A549 (cell line): ENCODE measurements around the gene CAMK1G. TPM values are rescaled to one million over a fixed set of nuclear protein-coding genes. Genes with fewer than 3 reads are reported as not detected.

Source experiments
- ATAC-seq, 2 experiments: fragments of 200-7000 bp in 1 of 2; fragments of >200 bp in 1 of 2; cut with Nextera tagmentation in 1 of 2; cut with Tn5 transposase in 1 of 2; 3 replicates each; pipeline versions ENCODE4 v1.8.0 to v1.9.1; 2018 to 2020; ENCODE audit warnings: mild to moderate bottlenecking in 1 of 2, moderate library complexity in 1 of 2
- CTCF ChIA-PET: fragments of 300-600 bp; sonication (Branson Sonifier 250); formaldehyde crosslinking; extraction: SDS; loops from one replicate; lab custom pipeline; 2021; ENCODE audit warnings: antibody characterized with exemption, inconsistent platforms; lab: Yijun Ruan, JAX
- POLR2A ChIA-PET: fragments of 350-600 bp; formaldehyde crosslinking; extraction: SDS; loops from one replicate; lab custom pipeline; 2021; ENCODE audit warnings: antibody characterized with exemption, inconsistent platforms; lab: Yijun Ruan, JAX
- DNase-seq, 2 experiments: peaks; one replicate each; pipeline versions ENCODE4 v3.0.0 to v3.0.0-alpha.2; 2011 to 2016; ENCODE audit warnings: low read depth in 1 of 2, low spot score in 1 of 2
- FAIRE-seq: peaks from 2 replicates; lab custom pipeline; 2011; peaks lifted over from hg19 to GRCh38; lab: Jason Lieb, UNC
- H3K27ac ChIP-seq, 2 experiments: fragments of >200 bp; sonication (Bioruptor Twin); formaldehyde crosslinking; 3 replicates each; pipeline ENCODE4 v1.5.1; 2016 to 2017
- H3K4me1 ChIP-seq: fragments of >200 bp; sonication (Bioruptor Twin); formaldehyde crosslinking; 3 replicates; pipeline ENCODE4 v1.6.1; 2016
- H3K4me2 ChIP-seq: fragments of >200 bp; sonication (Bioruptor Twin); formaldehyde crosslinking; 3 replicates; pipeline ENCODE4 v1.6.1; 2016
- H3K4me3 ChIP-seq: fragments of >200 bp; sonication (Bioruptor Twin); formaldehyde crosslinking; 3 replicates; pipeline ENCODE4 v1.5.1; 2016
- H3K9me3 ChIP-seq: fragments of >200 bp; sonication (Bioruptor Twin); formaldehyde crosslinking; 3 replicates; pipeline ENCODE4 v1.6.1; 2016
- BHLHE40 ChIP-seq: IDR thresholded peaks from 2 replicates; pipeline ENCODE4 v1.6.1; 2012; ENCODE audit warnings: low read depth, low read length, inconsistent platforms
- CTCF ChIP-seq: fragments of >200 bp; sonication (Bioruptor Twin); formaldehyde crosslinking; IDR thresholded peaks from 3 replicates; pipeline ENCODE4 v1.5.1; 2016
- E2F6 ChIP-seq: IDR thresholded peaks from 2 replicates; pipeline ENCODE4 v1.6.1; 2012; ENCODE audit warnings: low read depth, borderline replicate concordance
- EHF ChIP-seq: fragments of 250-450 bp; sonication (Bioruptor Pico); IDR thresholded peaks from 2 replicates; pipeline ENCODE4 v1.5.0; 2020; ENCODE audit warnings: mild to moderate bottlenecking
- EHMT2 ChIP-seq: fragments of 200-600 bp; sonication (generic); IDR thresholded peaks from 2 replicates; pipeline ENCODE4 v1.6.1; 2016; ENCODE audit warnings: antibody characterized with exemption, low read depth, mild to moderate bottlenecking, moderate library complexity
- FOSB ChIP-seq: fragments of 250-450 bp; sonication (Bioruptor Pico); IDR thresholded peaks from 2 replicates; pipeline ENCODE4 v1.5.0; 2020; ENCODE audit warnings: mild to moderate bottlenecking, moderate library complexity
- GATA3 ChIP-seq: IDR thresholded peaks from 2 replicates; pipeline ENCODE4 v1.6.1; 2012; ENCODE audit warnings: borderline replicate concordance
- HES2 ChIP-seq: fragments of >200 bp; sonication (Bioruptor Twin); formaldehyde crosslinking; IDR thresholded peaks from 2 replicates; pipeline ENCODE4 v1.6.1; 2016
- HOXB5 ChIP-seq: fragments of 250-450 bp; sonication (Bioruptor Pico); IDR thresholded peaks from 2 replicates; pipeline ENCODE4 v1.5.0; 2020; ENCODE audit warnings: mild to moderate bottlenecking, moderate library complexity
- JUNB ChIP-seq: fragments of >200 bp; sonication (Bioruptor Twin); formaldehyde crosslinking; IDR thresholded peaks from 2 replicates; pipeline ENCODE4 v1.6.1; 2016
- KDM1A ChIP-seq: fragments of 200-600 bp; sonication (generic); IDR thresholded peaks from 2 replicates; pipeline ENCODE4 v1.6.1; 2016; ENCODE audit warnings: low read depth, mild to moderate bottlenecking
- KDM5A ChIP-seq: fragments of 200-600 bp; sonication (generic); IDR thresholded peaks from 2 replicates; pipeline ENCODE4 v1.6.1; 2016; ENCODE audit warnings: antibody characterized with exemption, mild to moderate bottlenecking
- MAX ChIP-seq: IDR thresholded peaks from 2 replicates; pipeline ENCODE4 v1.6.1; 2012
- MAZ ChIP-seq: fragments of 150-350 bp; IDR thresholded peaks from 2 replicates; pipeline ENCODE4 v1.6.1; 2014; ENCODE audit warnings: antibody characterized with exemption, low read depth, low read length, borderline replicate concordance
- POLR2A ChIP-seq: IDR thresholded peaks from 2 replicates; pipeline ENCODE4 v1.6.1; 2012; ENCODE audit warnings: mild to moderate bottlenecking, low read length
- RAD21 ChIP-seq, 2 experiments: fragments of >200 bp in 1 of 2; sonication (Bioruptor Twin) in 1 of 2; formaldehyde crosslinking in 1 of 2; IDR thresholded peaks in 1 of 2; conservative IDR thresholded peaks in 1 of 2; 2 replicates in 1 of 2; 3 replicates in 1 of 2; pipeline ENCODE4 v1.6.1; 2012 to 2018; ENCODE audit warnings: inconsistent platforms in 1 of 2
- RARB ChIP-seq: fragments of 250-450 bp; sonication (Bioruptor Pico); IDR thresholded peaks from 2 replicates; pipeline ENCODE4 v1.8.0; 2021; ENCODE audit warnings: mild to moderate bottlenecking, moderate library complexity
- RNF2 ChIP-seq: fragments of 200-600 bp; sonication (generic); IDR thresholded peaks from 2 replicates; pipeline ENCODE4 v1.6.1; 2016; ENCODE audit warnings: low read depth, mild to moderate bottlenecking, antibody characterized with exemption, moderate library complexity, borderline replicate concordance
- SREBF2 ChIP-seq: fragments of 450-650 bp; IDR thresholded peaks from 2 replicates; pipeline ENCODE4 v1.6.1; 2014; ENCODE audit warnings: mild to moderate bottlenecking, moderate library complexity
- TFCP2L1 ChIP-seq: fragments of 250-450 bp; sonication (Bioruptor Pico); IDR thresholded peaks from 2 replicates; pipeline ENCODE4 v1.5.0; 2021; ENCODE audit warnings: mild to moderate bottlenecking
- TP53 ChIP-seq: fragments of 250-450 bp; sonication (Bioruptor Pico); IDR thresholded peaks from 2 replicates; pipeline ENCODE4 v1.5.0; 2021; ENCODE audit warnings: mild to moderate bottlenecking, moderate library complexity
- USF2 ChIP-seq: fragments of 450-650 bp; IDR thresholded peaks from 2 replicates; pipeline ENCODE4 v1.6.1; 2014; ENCODE audit warnings: antibody characterized with exemption
- ZSCAN20 ChIP-seq: fragments of 250-450 bp; sonication (Bioruptor Pico); IDR thresholded peaks from 2 replicates; pipeline ENCODE4 v1.8.0; 2022; ENCODE audit warnings: mild to moderate bottlenecking, moderate library complexity
- WGBS: methylation state at CpG from one replicate; pipeline ENCODE4 v1.1.6; 2017; ENCODE audit errors: missing lambda C conversion rate; 5-methylcytosine and 5-hydroxymethylcytosine counted together
- polyA minus RNA-seq: library from RNA; depleted of rRNA, polyadenylated mRNA; stranded (reverse); fragments of >200 nt; gene quantifications from 2 replicates; pipeline ENCODE4 v1.2.3, GENCODE V29; 2011; rRNA and poly(A)+ RNA removed
- polyA plus RNA-seq, 4 experiments: library from polyadenylated mRNA; depleted of rRNA in 3 of 4; stranded (reverse); fragments of >200 nt; fragmentation: RNase III in 1 of 4; extraction: RNeasy Plus Mini Kit Qiagen cat#74134 plus additional on column Dnase treatment in 1 of 4; gene quantifications; 2 replicates in 3 of 4; 3 replicates in 1 of 4; pipeline ENCODE4 v1.2.3, GENCODE V29; 2011 to 2017

CAMK1G gene
- polyA plus RNA-seq (2011; rRNA removed) (0.08 and 0.19 TPM in 2 replicates), polyA plus RNA-seq (2017; fragmentation: RNase III; extraction: RNeasy Plus Mini Kit Qiagen cat#74134 plus additional on column Dnase treatment) (0.03 to 0.13 TPM in 2 of 3 replicates, not detected in the other), polyA minus RNA-seq (0.08 and 0.34 TPM in 2 replicates)
- 0.03 and 0.05 TPM in 2 replicates for polyA plus RNA-seq (2012; cell fraction: cytosol; rRNA removed)
- polyA plus RNA-seq (2012; cell fraction: nucleus; rRNA removed): 0.06 TPM in 2 replicates

- no peak for FAIRE-seq
- ChIA-PET POLR2A (no interaction called here), CTCF (interaction anchor here (1.1 to 3.3 kb wide), 8 partner anchors 13 to 163 kb away, joined by 3 to 14 read pairs (median 4); no protein-coding TSS in a partner anchor)
- Histone ChIP-seq H3K27ac (no peak within 1 kb of the TSS), H3K9me3 (no peaks in the 10 kb centered on the region), H3K4me2 (no peak within 1 kb of the TSS), H3K4me1 (peaks cover 10% of the 10 kb centered on the region), H3K4me3 (no peak within 1 kb of the TSS)
- peak in 1 of 2 experiments; percentile 19; a peak in 2 of 6 replicates for ATAC-seq
- TF ChIP-seq TP53 (CRISPR knock-in tag) (no peak), BHLHE40 (no peak), KDM1A (no peak), SREBF2 (no peak), MAX (no peak), EHMT2 (no peak), POLR2A (no peak), CTCF (no peak), KDM5A (no peak), RARB (CRISPR knock-in tag) (no peak), EHF (CRISPR knock-in tag) (no peak), GATA3 (no peak), MAZ (no peak)
- no peak for DNase-seq
- WGBS: 30% methylated on average over 6 of the region's 6 CpGs
These were observed at the start of gene CAMK1G for GRCh38 chr1:209583408-209583807. Gene CAMK1G, plus strand, starts transcription at chr1:209583714. Its CDS starts 11,270 bp downstream, at chr1:209594984.

GRCh38 chr1:209534496-209535250 lies 48.8 kb upstream of the CAMK1G start:
- H3K4me2 ChIP-seq: no peak overlapping the region
- TF ChIP-seq CTCF: 0 out of 3 replicates have a peak, but pooled peaks have one; percentile 11
- no peak for TF ChIP-seq FOSB (CRISPR knock-in tag)
- no peak for TF ChIP-seq TFCP2L1 (CRISPR knock-in tag)
- no peak for TF ChIP-seq HOXB5
- no peak for TF ChIP-seq EHF (CRISPR knock-in tag)
- TF ChIP-seq JUNB: no peak
- CTCF ChIA-PET: no interaction called here
- no peaks in the 10 kb centered on the region for H3K9me3 ChIP-seq
- no peaks in the 10 kb centered on the region; the same call in 2 of the 3 replicates for H3K4me1 ChIP-seq
- whole genome bisulfite sequencing: 36% methylated on average over 8 of the region's 8 CpGs
- FAIRE-seq (no peak), ATAC-seq (peak; percentile 69 to 86; a peak in 5 of 6 replicates), DNase-seq (peak in 1 of 2 experiments; percentile 17)
- no peak overlapping the region; a peak in 1 of 6 replicates for H3K27ac ChIP-seq
- POLR2A ChIA-PET: no interaction called here
- H3K4me3 ChIP-seq: no peak overlapping the region

- H3K4me2 ChIP-seq: no peak overlapping the region
- 3% methylated on average over 2 of the region's 2 CpGs for WGBS
- ChIA-PET CTCF (interaction anchor here (1.0 to 1.3 kb wide), 3 partner anchors 8 to 33 kb away, joined by 3 to 4 read pairs (median 3); no protein-coding TSS in a partner anchor), POLR2A (no interaction called here)
- ATAC-seq (no peak), FAIRE-seq (no peak), DNase-seq (no peak)
- H3K27ac ChIP-seq: no peak overlapping the region
- H3K9me3 ChIP-seq: no peaks in the 10 kb centered on the region
- no peak overlapping the region for H3K4me3 ChIP-seq
- no peaks in the 10 kb centered on the region; the same call in 2 of the 3 replicates for H3K4me1 ChIP-seq
- TF ChIP-seq RARB (CRISPR knock-in tag): no peak
- TF ChIP-seq HES2: no peak
- TF ChIP-seq CTCF: no peak
- TF ChIP-seq GATA3: no peak
- TF ChIP-seq RNF2: no peak
- TF ChIP-seq HOXB5: no peak
- no peak for TF ChIP-seq EHMT2
- TF ChIP-seq ZSCAN20: no peak
- TF ChIP-seq E2F6: no peak
- TF ChIP-seq USF2: no peak
- no peak for TF ChIP-seq RAD21 (conservative IDR thresholded peaks at IDR 0.05 in 1 of 2, IDR thresholded peaks at IDR 0.05 in 1 of 2)
These were observed 46.7 kb upstream of the CAMK1G start for GRCh38 chr1:209536843-209537242.
